ENCODE results near the gene RFWD3.
"Not testable (repeated sequence)": the region's sequence is repeated elsewhere in the genome, so short reads cannot be mapped to it uniquely, and the experiment has no call there.

Gene RFWD3

GRCh38 chr16:74666010-74666421 lies 661 bp downstream of the RFWD3 start:
- DNase-seq: no peak

- DNase-seq: no peak
Measured at GRCh38 chr16:74661064-74661463, 5.6 kb downstream of the RFWD3 start.

- no peak for DNase-seq
Measured at GRCh38 chr16:74660383-74660782, 6.3 kb downstream of the RFWD3 start.

GRCh38 chr16:74659041-74659440 lies 7.6 kb downstream of the RFWD3 start:
- DNase-seq: no peak

GRCh38 chr16:74657870-74658642 lies 8.6 kb downstream of the RFWD3 start:
- DNase-seq: no peak

GRCh38 chr16:74654536-74655050 lies 12.1 kb downstream of the RFWD3 start:
- no peak for DNase-seq

GRCh38 chr16:74652883-74653282 lies 13.8 kb downstream of the RFWD3 start:
- not testable (repeated sequence) for DNase-seq

GRCh38 chr16:74652249-74652648 lies 14.4 kb downstream of the RFWD3 start:
- DNase-seq: no peak

- no peak for DNase-seq
Measured at GRCh38 chr16:74651841-74652240, 14.8 kb downstream of the RFWD3 start.

- DNase-seq: no peak
Measured at GRCh38 chr16:74650966-74651567, 15.6 kb downstream of the RFWD3 start.

GRCh38 chr16:74649839-74650504 lies 16.7 kb downstream of the RFWD3 start:
- no peak for DNase-seq

- no peak for DNase-seq
Measured at GRCh38 chr16:74641969-74642368, 24.7 kb downstream of the RFWD3 start.

GRCh38 chr16:74637742-74638453 lies 28.8 kb downstream of the RFWD3 start:
- DNase-seq: no peak

- DNase-seq: no peak
Measured at GRCh38 chr16:74635303-74635702, 31.4 kb downstream of the RFWD3 start.

GRCh38 chr16:74633686-74634085 lies 33.0 kb downstream of the RFWD3 start:
- no peak for DNase-seq

- DNase-seq: no peak
Measured at GRCh38 chr16:74627506-74628220, 39.0 kb downstream of the RFWD3 start.

GRCh38 chr16:74626741-74627416 lies 39.8 kb downstream of the RFWD3 start:
- no peak for DNase-seq

- DNase-seq: no peak
Measured at GRCh38 chr16:74625500-74626350, 41.0 kb downstream of the RFWD3 start.

- DNase-seq: no peak
Measured at GRCh38 chr16:74623839-74624235, 42.8 kb downstream of the RFWD3 start.

- DNase-seq: peak in 1 of 2 experiments; percentile 35
Measured at GRCh38 chr16:74623214-74623838, 43.4 kb downstream of the RFWD3 start.

Measured in NCI-H446 (cell line).